Caco-2 (cell line): ENCODE data around the gene MMD. TPM values are rescaled to one million over a fixed set of nuclear protein-coding genes. Genes with fewer than 3 reads are reported as not detected.
A peak's percentile ranks its signal among the peaks of the same experiment; 100 is the strongest.

Source experiments
- BruUV-seq: library from RNA; stranded (reverse); fragments of 400-500 nt; replicated peaks from 2 replicates; lab custom pipeline; 2021; lab: Mats Ljungman, UMichigan
- CTCF ChIA-PET: fragments of 300-600 bp; sonication (Branson Sonifier 250); formaldehyde crosslinking; loops from one replicate; lab custom pipeline; 2022; ENCODE audit warnings: antibody characterized with exemption; lab: Charles Lee
- POLR2A ChIA-PET: fragments of 300-600 bp; sonication (Branson Sonifier 250); formaldehyde crosslinking; loops from one replicate; lab custom pipeline; 2022; ENCODE audit warnings: antibody characterized with exemption; lab: Charles Lee
- DNase-seq, 2 experiments: peaks; one replicate each; pipeline versions ENCODE4 v3.0.0 to v3.0.0-alpha.2; 2020 to 2022
- H3K27me3 ChIP-seq: replicated peaks from 2 replicates; pipeline ENCODE4 v1.6.0; 2011; ENCODE audit warnings: low read length; ENCODE audit not compliant: control insufficient read depth, insufficient read depth
- H3K36me3 ChIP-seq: 2 replicates; pipeline ENCODE4 v1.5.1; 2011; ENCODE audit warnings: low read length; ENCODE audit not compliant: control insufficient read depth, insufficient read depth
- H3K4me1 ChIP-seq: fragments of 250-450 bp; sonication (Bioruptor Pico); 2 replicates; pipeline ENCODE4 v1.5.1; 2020; ENCODE audit warnings: mild to moderate bottlenecking
- H3K4me3 ChIP-seq: 2 replicates; pipeline ENCODE4 v1.5.1; 2011; ENCODE audit warnings: low read depth, mild to moderate bottlenecking, control low read depth, low read length
- H3K9me3 ChIP-seq: fragments of 250-450 bp; sonication (Bioruptor Pico); 2 replicates; pipeline ENCODE4 v1.5.1; 2020; ENCODE audit warnings: mild to moderate bottlenecking, moderate library complexity
- H3K27ac Mint-ChIP-seq: one replicate; pipeline ENCODE4 v1.8.0; 2022; ENCODE audit warnings: mixed read lengths; ENCODE audit not compliant: unreplicated experiment
- H3K27me3 Mint-ChIP-seq: one replicate; pipeline ENCODE4 v1.8.0; 2022; ENCODE audit warnings: mixed read lengths; ENCODE audit not compliant: insufficient read depth, unreplicated experiment
- H3K36me3 Mint-ChIP-seq: one replicate; pipeline ENCODE4 v1.8.0; 2022; ENCODE audit warnings: mild to moderate bottlenecking, mixed read lengths; ENCODE audit not compliant: insufficient read depth, unreplicated experiment
- H3K4me1 Mint-ChIP-seq: one replicate; pipeline ENCODE4 v1.8.0; 2022; ENCODE audit warnings: low read depth, mixed read lengths; ENCODE audit not compliant: unreplicated experiment
- H3K4me3 Mint-ChIP-seq: one replicate; pipeline ENCODE4 v1.8.0; 2022; ENCODE audit warnings: mild to moderate bottlenecking, moderate library complexity, mixed read lengths; ENCODE audit not compliant: unreplicated experiment
- H3K9me3 Mint-ChIP-seq: one replicate; pipeline ENCODE4 v1.8.0; 2022; ENCODE audit warnings: mixed read lengths; ENCODE audit not compliant: unreplicated experiment
- CTCF ChIP-seq, 2 experiments: fragments of 200-600 bp in 1 of 2; IDR thresholded peaks; 1 replicate in 1 of 2; 2 replicates in 1 of 2; pipeline versions ENCODE4 v1.5.1 to v1.8.0; 2011 to 2022; ENCODE audit warnings: antibody characterized with exemption in 1 of 2, control low read depth in 1 of 2, inconsistent platforms in 1 of 2, low read depth in 1 of 2, low read length in 1 of 2, mild to moderate bottlenecking in 1 of 2, moderate library complexity in 1 of 2; ENCODE audit not compliant: insufficient read depth in 1 of 2, severe bottlenecking in 1 of 2, unreplicated experiment in 1 of 2
- intact Hi-C: fragments of 100-400 bp; cut with micrococcal nuclease; formaldehyde crosslinking; loops from one replicate; pipeline ENCODE4 v1.10.0; 2022; ENCODE audit not compliant: unreplicated experiment
- total RNA-seq: library from RNA; stranded (reverse); gene quantifications from 2 replicates; pipeline ENCODE4 v1.2.3, GENCODE V29; 2022

The MMD gene
- total RNA-seq, 1 experiment from 2014 or later: 38.6 TPM

- ChIA-PET CTCF (no interaction called here), POLR2A (no interaction called here)
- no peak for TF ChIP-seq CTCF (IDR thresholded peaks at IDR 0.05; ENCODE audit: insufficient read depth in 1 of 2, low read depth in 1 of 2, low read length in 1 of 2, severe bottlenecking in 1 of 2, unreplicated experiment in 1 of 2)
- H3K4me1 ChIP-seq: peaks cover 2% of the 10 kb centered on the region; the same call in 1 of the 2 replicates
- Mint-ChIP-seq H3K4me3 (no peak overlapping the region), H3K36me3 (peaks cover 64% of the 10 kb centered on the region), H3K27ac (peak overlapping the region; percentile 48), H3K4me1 (peaks cover 42% of the 10 kb centered on the region), H3K27me3 (no peaks in the 10 kb centered on the region), H3K9me3 (no peaks in the 10 kb centered on the region)
- no peaks in the 10 kb centered on the region for H3K27me3 ChIP-seq
- H3K9me3 ChIP-seq: no peaks in the 10 kb centered on the region
- no peak for DNase-seq
- no peaks in the 10 kb centered on the region; the same call in 1 of the 2 replicates for H3K36me3 ChIP-seq
- no peak overlapping the region for H3K4me3 ChIP-seq
- intact Hi-C loops: no loop called here
- BruUV-seq: no TSS peak
These were observed 6.7 kb downstream of the MMD start for GRCh38 chr17:55414983-55415382.

GRCh38 chr17:55413825-55414489, 7.7 kb downstream of the MMD start:
- intact Hi-C loops: no loop called here
- Histone ChIP-seq H3K36me3 (peaks cover 4% of the 10 kb centered on the region), H3K4me1 (peaks cover 9% of the 10 kb centered on the region), H3K27me3 (no peaks in the 10 kb centered on the region), H3K4me3 (no peak overlapping the region), H3K9me3 (no peaks in the 10 kb centered on the region)
- Mint-ChIP-seq H3K36me3 (peaks cover 63% of the 10 kb centered on the region), H3K4me3 (no peak overlapping the region), H3K9me3 (no peaks in the 10 kb centered on the region), H3K4me1 (peaks cover 40% of the 10 kb centered on the region), H3K27me3 (no peaks in the 10 kb centered on the region), H3K27ac (peak overlapping the region; percentile 48)
- ChIA-PET CTCF (no interaction called here), POLR2A (no interaction called here)
- no peak for DNase-seq
- BruUV-seq: no TSS peak
- TF ChIP-seq CTCF (IDR thresholded peaks at IDR 0.05; ENCODE audit: insufficient read depth in 1 of 2, low read depth in 1 of 2, low read length in 1 of 2, severe bottlenecking in 1 of 2, unreplicated experiment in 1 of 2): no peak

- Histone ChIP-seq H3K9me3 (no peaks in the 10 kb centered on the region), H3K36me3 (peaks cover 4% of the 10 kb centered on the region), H3K4me1 (peaks cover 32% of the 10 kb centered on the region), H3K4me3 (no peak overlapping the region), H3K27me3 (no peaks in the 10 kb centered on the region)
- TF ChIP-seq CTCF (IDR thresholded peaks at IDR 0.05; ENCODE audit: insufficient read depth in 1 of 2, low read depth in 1 of 2, low read length in 1 of 2, severe bottlenecking in 1 of 2, unreplicated experiment in 1 of 2): no peak
- intact Hi-C loops: no loop called here
- POLR2A ChIA-PET: no interaction called here
- peak overlapping the region; percentile 72 for H3K27ac Mint-ChIP-seq
- H3K36me3 Mint-ChIP-seq: peaks cover 75% of the 10 kb centered on the region
- CTCF ChIA-PET: no interaction called here
- H3K4me3 Mint-ChIP-seq: no peak overlapping the region
- H3K9me3 Mint-ChIP-seq: no peaks in the 10 kb centered on the region
- peaks cover 38% of the 10 kb centered on the region for H3K4me1 Mint-ChIP-seq
- no TSS peak for BruUV-seq
- H3K27me3 Mint-ChIP-seq: no peaks in the 10 kb centered on the region
- DNase-seq: no peak
These were observed 10.2 kb downstream of the MMD start for GRCh38 chr17:55411463-55411855.
